GM12873 (cell line): Measurements from ENCODE around the gene HDDC2.

Experiments
- TF ChIP-seq, protein P1 (sequence below): IDR thresholded peaks from 2 replicates; pipeline ENCODE4 v1.5.1; 2012; ENCODE audit warnings: low read depth, mild to moderate bottlenecking, moderate library complexity, low read length, control low read depth; ENCODE audit not compliant: insufficient read depth; ENCODE audit errors: missing control alignments

The HDDC2 gene

DNA sequence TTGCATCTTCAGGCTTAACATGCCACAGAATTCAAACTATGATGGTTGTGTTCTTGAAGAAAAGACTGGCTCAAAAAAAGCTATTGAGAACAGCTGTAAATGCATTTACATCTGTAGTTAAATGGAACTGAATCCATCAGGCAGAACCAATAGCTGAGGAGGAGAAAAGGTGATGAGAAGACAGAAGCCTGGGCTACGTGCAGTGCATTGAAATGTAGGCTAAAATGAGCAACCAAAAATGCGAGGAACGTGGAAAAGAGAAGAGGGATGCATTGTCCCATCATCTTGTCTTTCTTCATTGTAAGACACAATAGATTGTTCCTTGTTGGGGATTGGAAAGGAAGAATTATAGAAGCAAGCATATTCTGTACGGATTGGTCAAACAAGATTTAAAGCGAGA lies 13.8 kb upstream of the HDDC2 start:
- TF ChIP-seq, protein P1, sequence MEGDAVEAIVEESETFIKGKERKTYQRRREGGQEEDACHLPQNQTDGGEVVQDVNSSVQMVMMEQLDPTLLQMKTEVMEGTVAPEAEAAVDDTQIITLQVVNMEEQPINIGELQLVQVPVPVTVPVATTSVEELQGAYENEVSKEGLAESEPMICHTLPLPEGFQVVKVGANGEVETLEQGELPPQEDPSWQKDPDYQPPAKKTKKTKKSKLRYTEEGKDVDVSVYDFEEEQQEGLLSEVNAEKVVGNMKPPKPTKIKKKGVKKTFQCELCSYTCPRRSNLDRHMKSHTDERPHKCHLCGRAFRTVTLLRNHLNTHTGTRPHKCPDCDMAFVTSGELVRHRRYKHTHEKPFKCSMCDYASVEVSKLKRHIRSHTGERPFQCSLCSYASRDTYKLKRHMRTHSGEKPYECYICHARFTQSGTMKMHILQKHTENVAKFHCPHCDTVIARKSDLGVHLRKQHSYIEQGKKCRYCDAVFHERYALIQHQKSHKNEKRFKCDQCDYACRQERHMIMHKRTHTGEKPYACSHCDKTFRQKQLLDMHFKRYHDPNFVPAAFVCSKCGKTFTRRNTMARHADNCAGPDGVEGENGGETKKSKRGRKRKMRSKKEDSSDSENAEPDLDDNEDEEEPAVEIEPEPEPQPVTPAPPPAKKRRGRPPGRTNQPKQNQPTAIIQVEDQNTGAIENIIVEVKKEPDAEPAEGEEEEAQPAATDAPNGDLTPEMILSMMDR, result no peak

DNA sequence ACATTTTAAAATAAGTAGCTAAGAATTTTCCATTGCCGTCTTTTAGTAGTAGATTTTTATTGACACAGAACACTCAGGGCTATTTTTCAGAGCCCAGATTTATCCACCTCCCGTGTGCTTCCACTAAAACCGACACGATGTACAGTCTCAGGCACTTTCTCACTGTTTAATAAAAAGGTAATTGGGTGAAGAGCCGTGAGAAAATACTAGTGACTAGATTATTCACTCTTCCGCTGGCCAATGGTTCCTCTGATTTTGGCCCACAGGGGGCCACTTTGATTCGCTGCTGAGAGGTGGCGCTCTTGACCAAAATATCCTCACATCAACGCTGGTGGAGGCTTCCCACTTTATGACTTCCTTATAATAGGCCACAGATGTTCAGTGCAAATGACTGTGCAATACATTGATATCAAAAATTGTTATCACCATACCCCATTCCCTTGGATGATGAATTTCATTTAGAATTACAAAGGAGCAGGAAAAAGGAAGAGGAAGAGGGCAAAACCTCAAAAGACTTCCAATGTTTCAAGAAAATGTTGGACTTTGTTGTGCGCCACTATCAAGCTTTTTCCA lies 12.3 kb upstream of the HDDC2 start:
- TF ChIP-seq, protein P1, result peak; percentile 80

DNA sequence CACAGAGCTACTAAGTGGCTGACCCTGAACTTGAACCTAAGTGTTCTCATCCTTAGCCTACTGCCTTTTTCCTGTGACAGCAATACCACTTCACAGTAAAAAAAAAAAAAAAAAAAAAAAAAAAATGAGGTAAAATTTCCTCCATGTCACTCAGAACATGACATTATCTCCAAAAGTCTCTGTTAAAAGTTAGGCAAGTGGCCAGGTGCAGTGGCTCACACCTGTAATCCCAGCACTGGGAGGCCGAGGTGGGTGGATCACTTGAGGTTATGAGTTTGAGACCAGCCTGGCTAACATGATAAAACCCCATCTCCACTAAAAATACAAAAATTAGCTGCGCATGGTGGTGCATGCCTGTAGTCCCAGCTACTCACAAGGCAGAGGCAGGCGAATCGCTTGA lies 11.2 kb upstream of the HDDC2 start:
- TF ChIP-seq, protein P1, result no peak

DNA sequence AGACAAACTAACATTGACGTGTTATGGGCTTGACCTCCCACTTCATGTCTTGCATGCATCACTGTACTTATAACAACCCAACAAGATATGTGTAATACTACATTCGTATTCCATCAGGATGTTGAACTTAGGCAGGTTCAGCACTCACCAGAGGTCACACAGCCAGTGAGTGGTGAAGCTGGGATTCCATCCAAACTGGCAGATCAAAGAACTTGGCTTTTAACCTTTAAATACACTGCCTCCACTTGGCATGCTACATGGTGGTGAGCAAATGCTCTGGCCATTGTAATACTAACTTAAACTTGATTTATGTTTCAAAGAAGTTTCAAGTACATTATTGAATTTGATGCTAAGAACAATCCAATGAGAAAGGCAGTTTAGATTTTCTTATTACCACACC lies 10.7 kb upstream of the HDDC2 start:
- TF ChIP-seq, protein P1, result no peak

DNA sequence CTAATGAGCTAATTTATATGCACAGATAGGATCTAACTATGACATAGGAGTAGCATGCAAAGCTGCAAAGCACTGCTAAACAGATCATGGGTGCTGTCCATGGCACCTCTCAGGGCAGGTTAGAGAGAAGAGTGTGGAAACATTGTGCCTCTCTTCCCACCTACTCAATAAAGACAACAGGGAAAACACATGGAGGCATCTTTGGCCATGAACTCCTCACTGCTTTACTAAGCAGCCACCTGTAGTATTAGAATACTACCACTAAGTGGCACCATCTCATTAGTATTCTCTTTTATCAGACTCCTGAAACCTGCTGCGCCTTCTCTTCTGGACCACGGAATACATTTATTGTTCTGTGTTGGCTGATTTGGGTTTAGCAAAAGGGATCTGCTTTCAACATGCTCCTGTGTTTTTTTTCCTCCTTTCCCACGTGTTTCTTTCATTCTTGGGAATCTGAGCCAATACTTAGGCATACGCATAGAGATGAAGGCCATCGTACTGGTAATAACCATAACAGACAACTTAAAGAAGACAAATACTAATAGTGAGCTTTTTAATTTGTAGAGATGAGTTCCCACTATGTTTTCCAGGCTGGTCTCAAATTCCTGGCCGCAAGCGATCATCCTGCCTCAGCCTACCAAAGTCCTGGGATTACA lies 9.4 kb upstream of the HDDC2 start:
- TF ChIP-seq, protein P1, result peak; percentile 75

DNA sequence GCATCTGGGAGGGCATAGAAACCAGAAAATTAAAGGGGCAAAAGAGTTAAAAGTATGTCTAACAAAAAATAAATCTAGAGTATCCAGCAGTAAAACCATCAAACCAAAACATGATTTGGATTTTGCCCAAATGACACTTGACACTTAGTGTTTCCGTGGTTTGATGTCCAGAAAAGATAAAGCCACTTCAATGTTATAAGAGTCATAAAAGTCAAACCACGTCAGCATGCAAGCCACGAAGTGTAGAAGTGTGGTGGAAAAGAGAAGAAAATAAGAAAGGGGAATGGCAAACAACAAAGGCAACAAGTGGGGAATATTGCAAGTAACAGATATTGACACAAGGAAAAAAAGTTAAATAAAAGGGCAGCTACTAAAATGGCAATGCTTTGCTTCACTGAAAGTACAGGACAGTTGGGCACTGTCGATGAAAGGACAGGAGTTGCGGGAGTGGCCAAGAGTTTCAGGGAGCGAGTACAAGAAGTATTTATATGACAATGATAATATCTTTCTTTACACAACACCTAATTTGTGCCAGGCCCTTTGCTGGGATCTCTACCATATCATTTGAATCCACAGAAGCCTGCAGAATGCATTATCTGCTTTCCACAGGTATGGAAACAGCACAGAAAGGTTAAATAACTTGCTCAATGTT lies 6.3 kb upstream of the HDDC2 start:
- TF ChIP-seq, protein P1, result no peak

DNA sequence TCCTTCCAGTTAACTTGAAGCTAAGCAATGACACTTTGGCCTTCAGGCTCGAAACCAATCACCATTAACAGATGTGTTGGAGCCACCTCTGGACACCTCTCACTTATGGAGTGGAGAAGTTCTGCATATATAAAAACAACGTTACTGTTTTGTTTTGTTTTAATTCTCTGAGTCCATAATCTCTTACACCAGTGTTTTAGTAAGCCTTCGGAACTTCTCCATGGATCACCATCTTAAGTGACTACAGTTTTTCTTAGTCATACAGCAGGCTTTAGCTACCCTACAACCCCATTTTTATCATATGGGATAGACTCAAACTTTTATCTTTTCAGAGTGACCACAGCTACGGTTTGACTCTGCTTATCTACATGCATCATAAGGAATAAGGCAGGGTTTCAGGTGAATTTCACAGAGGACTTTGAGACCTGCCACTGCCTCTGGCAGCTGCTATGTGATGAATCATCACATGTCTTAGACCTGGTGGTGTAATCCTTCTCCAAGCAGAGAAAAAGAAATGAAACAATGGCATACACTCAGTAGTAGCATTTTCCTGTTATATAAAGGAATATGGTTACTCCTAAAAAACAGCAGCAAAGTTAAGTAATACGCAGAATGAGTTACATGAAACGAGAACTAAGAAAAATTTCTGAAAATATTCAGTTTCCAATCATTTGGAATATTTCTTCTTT lies 5.5 kb upstream of the HDDC2 start:
- TF ChIP-seq, protein P1, result no peak
